T-helper 17 cell (primary cell): Measurements from ENCODE around the gene FCRLB. TPM values are rescaled to one million over a fixed set of nuclear protein-coding genes. Genes with fewer than 3 reads are reported as not detected.
A peak's percentile ranks its signal among the peaks of the same experiment; 100 is the strongest.
"Not testable (repeated sequence)": the region's sequence is repeated elsewhere in the genome, so short reads cannot be mapped to it uniquely, and the experiment has no call there.

Experiments used
- ATAC-seq: fragments of 150-1000 bp; cut with Tn5 transposase; 2 replicates; pipeline ENCODE4 v1.10.0; 2021; ENCODE audit warnings: mild to moderate bottlenecking, moderate library complexity
- DNase-seq, 3 donors: peaks; one replicate each; pipeline versions ENCODE4 v3.0.0 to v3.0.0-alpha.2; 2020 to 2021
- H3K9me3 ChIP-seq: one replicate; pipeline ENCODE4 v1.7.0; 2013; ENCODE audit warnings: low read length, mild to moderate bottlenecking; ENCODE audit not compliant: control insufficient read depth, poor library complexity, severe bottlenecking
- H3K27ac Mint-ChIP-seq: one replicate; pipeline ENCODE4 v1.8.0; 2022; ENCODE audit warnings: mild to moderate bottlenecking, moderate library complexity, mixed read lengths
- H3K27me3 Mint-ChIP-seq: one replicate; pipeline ENCODE4 v1.8.0; 2022; ENCODE audit warnings: mixed read lengths
- H3K36me3 Mint-ChIP-seq: one replicate; pipeline ENCODE4 v1.8.0; 2022; ENCODE audit warnings: low read depth, mixed read lengths
- H3K4me1 Mint-ChIP-seq: one replicate; pipeline ENCODE4 v1.8.0; 2022; ENCODE audit warnings: mild to moderate bottlenecking, mixed read lengths
- H3K4me3 Mint-ChIP-seq: one replicate; pipeline ENCODE4 v1.8.0; 2022; ENCODE audit warnings: mild to moderate bottlenecking, moderate library complexity, mixed read lengths
- total RNA-seq, 4 donors: library from RNA in 2 of 4; stranded (reverse) in 2 of 4; gene quantifications; one replicate each; pipeline ENCODE4 v1.2.3 and lab custom pipeline; 2022 to 2026

Gene FCRLB
- total RNA-seq, 2 donors from 2014 or later, result 0.16 to 0.60 TPM

GRCh38 chr1:161769673-161770045 lies 48.3 kb downstream of the FCRLB start:
- H3K36me3 Mint-ChIP-seq, DNase-seq, H3K27ac Mint-ChIP-seq, ATAC-seq, H3K4me3 Mint-ChIP-seq, H3K9me3 ChIP-seq, H3K27me3 Mint-ChIP-seq: not testable (repeated sequence)
- H3K4me1 Mint-ChIP-seq, result peaks cover 40% of the 10 kb centered on the region

DNA sequence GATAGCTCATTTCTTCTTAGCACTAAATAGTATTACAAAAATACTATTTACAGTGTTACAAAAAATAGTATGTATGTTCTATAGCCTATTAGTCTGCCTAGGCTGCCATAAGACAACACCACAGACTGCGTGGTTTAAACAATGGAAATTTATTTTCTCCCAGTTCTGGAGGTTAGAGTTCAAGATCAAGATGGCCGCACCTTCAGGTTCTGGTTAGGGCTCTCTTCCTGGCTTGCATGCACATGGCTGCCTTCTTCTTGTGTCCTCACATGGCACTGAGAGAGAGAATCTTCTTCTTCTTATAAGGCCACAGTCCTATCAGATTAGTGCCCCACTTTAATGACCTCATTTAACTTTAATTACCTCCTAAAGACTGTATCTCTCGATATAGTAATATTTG lies 48.9 kb downstream of the FCRLB start:
- DNase-seq (no peak), ATAC-seq (no peak)
- peaks cover 40% of the 10 kb centered on the region for H3K4me1 Mint-ChIP-seq
- H3K36me3 Mint-ChIP-seq, result peaks cover 5% of the 10 kb centered on the region
- H3K9me3 ChIP-seq, result no peaks in the 10 kb centered on the region
- peak overlapping the region; percentile 5 for H3K4me3 Mint-ChIP-seq
- no peak overlapping the region for H3K27ac Mint-ChIP-seq
- H3K27me3 Mint-ChIP-seq, result no peaks in the 10 kb centered on the region

DNA sequence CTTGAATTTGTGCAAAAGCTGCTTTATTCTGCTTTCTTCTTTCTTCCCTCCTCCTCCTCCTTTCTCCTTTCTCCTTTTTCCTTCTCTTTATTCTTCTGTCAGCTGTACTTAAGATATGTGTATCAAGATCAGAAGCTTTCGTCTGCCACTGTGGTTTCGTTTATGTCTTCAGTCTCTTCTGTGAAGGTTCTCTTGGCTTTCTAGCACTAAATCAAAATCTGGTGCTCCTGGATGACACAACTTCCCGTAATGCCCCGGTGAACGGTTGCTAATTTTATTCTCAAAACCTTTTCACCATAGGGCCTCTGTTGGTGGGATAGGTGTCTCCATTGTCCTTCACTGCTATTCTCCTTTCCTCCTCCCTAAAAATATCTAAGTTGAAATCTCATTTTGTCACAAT lies 49.8 kb downstream of the FCRLB start:
- peaks cover 5% of the 10 kb centered on the region for H3K36me3 Mint-ChIP-seq
- no peaks in the 10 kb centered on the region for H3K9me3 ChIP-seq
- peaks cover 37% of the 10 kb centered on the region for H3K4me1 Mint-ChIP-seq
- H3K27me3 Mint-ChIP-seq, result no peaks in the 10 kb centered on the region
- no peak for ATAC-seq
- H3K27ac Mint-ChIP-seq, result no peak overlapping the region
- no peak for DNase-seq
- H3K4me3 Mint-ChIP-seq, result no peak overlapping the region

DNA sequence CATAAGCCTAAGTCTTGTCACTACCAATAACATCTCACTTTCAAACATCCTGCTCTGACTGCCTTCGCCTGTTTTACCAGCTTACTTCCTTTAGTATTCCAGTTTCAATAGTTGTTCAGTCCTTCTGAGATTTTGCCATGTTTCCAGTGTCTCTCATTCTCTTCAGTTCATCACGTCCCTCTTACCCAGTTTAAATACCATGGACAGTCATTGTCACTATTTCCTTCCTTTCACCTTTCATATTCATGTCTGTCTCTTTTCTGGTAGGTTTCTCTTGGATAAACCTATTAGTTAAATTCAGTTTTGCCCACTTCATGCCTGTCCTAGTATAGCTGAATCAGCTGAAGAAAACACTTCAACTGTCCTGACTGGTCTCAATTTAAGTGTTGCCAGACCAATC lies 50.6 kb downstream of the FCRLB start:
- Mint-ChIP-seq H3K27ac (no peak overlapping the region), H3K27me3 (no peaks in the 10 kb centered on the region), H3K4me3 (no peak overlapping the region), H3K4me1 (peaks cover 31% of the 10 kb centered on the region), H3K36me3 (peaks cover 5% of the 10 kb centered on the region)
- ATAC-seq (peak; percentile 24), DNase-seq (no peak)
- H3K9me3 ChIP-seq, result no peaks in the 10 kb centered on the region

- DNase-seq, result no peak
- H3K27ac Mint-ChIP-seq, result no peak overlapping the region
- peaks cover 5% of the 10 kb centered on the region for H3K36me3 Mint-ChIP-seq
- peak; percentile 48 for ATAC-seq
- peaks cover 29% of the 10 kb centered on the region for H3K4me1 Mint-ChIP-seq
- no peak overlapping the region for H3K4me3 Mint-ChIP-seq
- H3K9me3 ChIP-seq, result no peaks in the 10 kb centered on the region
- no peaks in the 10 kb centered on the region for H3K27me3 Mint-ChIP-seq
Measured at GRCh38 chr1:161772397-161772796, 51.1 kb downstream of the FCRLB start.

DNA sequence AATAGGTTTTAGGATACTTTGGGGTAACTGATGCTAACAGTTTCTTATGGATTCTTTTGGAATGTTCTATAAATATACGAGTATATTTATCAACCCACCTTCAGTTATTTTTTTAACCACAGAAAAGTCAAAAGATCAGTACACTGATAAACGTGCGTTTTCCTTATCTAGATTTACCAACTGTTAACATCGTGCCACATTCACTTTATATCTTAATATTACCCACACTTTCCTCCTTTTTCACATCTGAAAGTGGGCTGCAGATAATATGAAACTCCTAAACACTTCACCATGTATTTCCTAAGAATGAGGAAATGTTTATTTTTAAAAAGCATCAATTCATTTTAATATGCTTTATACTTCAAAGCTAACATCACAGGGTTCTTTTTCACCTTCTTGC lies 52.4 kb downstream of the FCRLB start:
- no peak overlapping the region for H3K27ac Mint-ChIP-seq
- ATAC-seq, result no peak
- H3K4me3 Mint-ChIP-seq, result peak overlapping the region; percentile 69
- H3K27me3 Mint-ChIP-seq, result no peaks in the 10 kb centered on the region
- peaks cover 2% of the 10 kb centered on the region for H3K36me3 Mint-ChIP-seq
- no peaks in the 10 kb centered on the region for H3K9me3 ChIP-seq
- H3K4me1 Mint-ChIP-seq, result peaks cover 20% of the 10 kb centered on the region
- DNase-seq, result no peak

GRCh38 chr1:161777261-161777660 lies 55.9 kb downstream of the FCRLB start:
- DNase-seq (no peak), ATAC-seq (peak; percentile 51)
- peaks cover 17% of the 10 kb centered on the region for H3K4me1 Mint-ChIP-seq

More at GRCh38 chr1:161777261-161777660, 55.9 kb downstream of the FCRLB start:
- no peaks in the 10 kb centered on the region for H3K9me3 ChIP-seq
- Mint-ChIP-seq H3K36me3 (no peaks in the 10 kb centered on the region), H3K27ac (no peak overlapping the region), H3K27me3 (no peaks in the 10 kb centered on the region), H3K4me3 (no peak overlapping the region)

Other genes with a start within 250 kb of the FCRLB start
- 1 to 10 TPM; 2.5 to 6.1 TPM for gene FCGR2A, start 216.1 kb upstream of the FCRLB start, total RNA-seq
- gene HSPA6, start 197.0 kb upstream of the FCRLB start, total RNA-seq, result under 1 TPM; 0.27 to 0.50 TPM
- 1 to 10 TPM in 1 of 2 donors, under 1 TPM in 1; 0.31 to 4.3 TPM for gene FCGR3A, start 171.7 kb upstream of the FCRLB start, total RNA-seq
- gene FCGR3B, start 90.4 kb upstream of the FCRLB start, total RNA-seq, result under 1 TPM in 1 of 2 donors, not detected in 1; 0.37 TPM
- gene FCGR2B, start 58.4 kb upstream of the FCRLB start, total RNA-seq, result 1 to 10 TPM; 2.6 to 2.9 TPM
- gene FCRLA, start 14.3 kb upstream of the FCRLB start, total RNA-seq, result 1 to 10 TPM in 1 of 2 donors, not detected in 1; 3.5 TPM
- gene DUSP12, start 28.2 kb downstream of the FCRLB start, total RNA-seq, result 10 to 100 TPM; 17.2 to 24.8 TPM
- 10 to 100 TPM; 17.0 to 18.6 TPM for gene ATF6, start 44.8 kb downstream of the FCRLB start, total RNA-seq